ENCODE data around the gene PSMF1.

The PSMF1 gene

GRCh38 chr20:1187605-1188171 lies 69.3 kb downstream of the PSMF1 start:
- Histone ChIP-seq H3K27me3 (ENCODE audit: control insufficient read depth, insufficient read depth, low read length) (peaks cover 13% of the 10 kb centered on the region), H3K27ac (ENCODE audit: low read length) (no peak overlapping the region)
- DNase-seq (ENCODE audit: low read depth, low spot score) = no peak

DNA sequence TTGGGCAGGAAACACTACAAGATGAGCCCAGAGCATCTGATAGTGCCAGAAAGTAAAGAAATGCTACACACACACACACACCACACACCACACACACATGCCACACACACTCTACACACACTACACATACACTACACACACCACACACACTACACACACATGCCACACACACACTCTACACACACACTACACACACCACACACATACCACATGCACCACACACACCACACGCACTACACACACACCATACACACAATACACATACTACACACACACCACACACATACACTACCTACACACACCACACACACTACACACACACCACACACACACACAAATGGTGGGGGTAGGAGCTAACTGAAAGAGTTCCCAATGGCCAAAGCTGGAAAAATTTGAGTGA lies 69.9 kb downstream of the PSMF1 start:
- Histone ChIP-seq H3K4me3 (ENCODE audit: low read length) (no peak overlapping the region), H3K36me3 (ENCODE audit: control insufficient read depth, insufficient read depth, low read length) (no peaks in the 10 kb centered on the region), H3K27ac (ENCODE audit: low read length) (no peak overlapping the region), H3K27me3 (ENCODE audit: control insufficient read depth, insufficient read depth, low read length) (peaks cover 13% of the 10 kb centered on the region), H3K4me1 (ENCODE audit: control insufficient read depth, insufficient read depth, low read length) (peaks cover 5% of the 10 kb centered on the region), H3K9me3 (ENCODE audit: control insufficient read depth, insufficient read depth, low read length) (no peaks in the 10 kb centered on the region)
- DNase-seq (ENCODE audit: low read depth, low spot score) = no peak
- WGBS (ENCODE audit: insufficient coverage, insufficient read length) = 100% methylated on average over 1 of the region's 1 CpG

More at GRCh38 chr20:1187605-1188171, 69.3 kb downstream of the PSMF1 start:
- WGBS (ENCODE audit: insufficient coverage, insufficient read length) = no CpG with 5 or more reads among the region's 4 CpGs
- no peaks in the 10 kb centered on the region for H3K36me3 ChIP-seq (ENCODE audit: control insufficient read depth, insufficient read depth, low read length)
- H3K9me3 ChIP-seq (ENCODE audit: control insufficient read depth, insufficient read depth, low read length) = no peaks in the 10 kb centered on the region
- peaks cover 5% of the 10 kb centered on the region for H3K4me1 ChIP-seq (ENCODE audit: control insufficient read depth, insufficient read depth, low read length)
- H3K4me3 ChIP-seq (ENCODE audit: low read length) = no peak overlapping the region

- Histone ChIP-seq H3K4me1 (ENCODE audit: control insufficient read depth, insufficient read depth, low read length) (peaks cover 5% of the 10 kb centered on the region), H3K9me3 (ENCODE audit: control insufficient read depth, insufficient read depth, low read length) (no peaks in the 10 kb centered on the region), H3K36me3 (ENCODE audit: control insufficient read depth, insufficient read depth, low read length) (no peaks in the 10 kb centered on the region), H3K4me3 (ENCODE audit: low read length) (no peak overlapping the region), H3K27ac (ENCODE audit: low read length) (no peak overlapping the region), H3K27me3 (ENCODE audit: control insufficient read depth, insufficient read depth, low read length) (peaks cover 1% of the 10 kb centered on the region; the same call in 1 of the 2 replicates)
- WGBS (ENCODE audit: insufficient coverage, insufficient read length) = 100% methylated on average over 1 of the region's 1 CpG
- DNase-seq (ENCODE audit: low read depth, low spot score) = no peak
These were observed 71.4 kb downstream of the PSMF1 start for GRCh38 chr20:1189827-1190226.

DNA sequence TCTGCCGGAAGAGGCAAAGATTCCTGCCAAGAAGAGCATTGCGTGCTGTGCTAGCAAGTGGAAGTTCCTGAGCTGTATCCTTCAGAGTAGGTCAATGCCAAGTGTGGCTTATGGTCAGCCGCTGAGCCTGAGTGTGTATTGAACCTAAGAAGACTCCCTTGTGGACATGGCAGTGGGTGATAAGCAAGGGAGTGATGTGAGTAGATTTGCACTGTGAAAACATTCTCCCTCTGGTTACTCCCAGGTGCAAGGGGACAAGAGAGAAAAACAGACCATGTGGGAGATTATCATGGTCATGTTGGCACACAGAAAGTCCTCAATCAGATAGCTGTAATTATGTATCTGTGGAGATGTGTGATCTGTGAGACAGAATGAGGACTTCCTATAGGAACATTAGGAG lies 72.4 kb downstream of the PSMF1 start:
- no peaks in the 10 kb centered on the region for H3K36me3 ChIP-seq (ENCODE audit: control insufficient read depth, insufficient read depth, low read length)
- H3K27me3 ChIP-seq (ENCODE audit: control insufficient read depth, insufficient read depth, low read length) = peaks cover 1% of the 10 kb centered on the region; the same call in 1 of the 2 replicates
- no peak overlapping the region for H3K27ac ChIP-seq (ENCODE audit: low read length)
- DNase-seq (ENCODE audit: low read depth, low spot score) = no peak
- H3K4me1 ChIP-seq (ENCODE audit: control insufficient read depth, insufficient read depth, low read length) = peaks cover 5% of the 10 kb centered on the region
- H3K4me3 ChIP-seq (ENCODE audit: low read length) = no peak overlapping the region
- WGBS (ENCODE audit: insufficient coverage, insufficient read length) = no CpG with 5 or more reads among the region's 3 CpGs
- no peaks in the 10 kb centered on the region for H3K9me3 ChIP-seq (ENCODE audit: control insufficient read depth, insufficient read depth, low read length)

DNA sequence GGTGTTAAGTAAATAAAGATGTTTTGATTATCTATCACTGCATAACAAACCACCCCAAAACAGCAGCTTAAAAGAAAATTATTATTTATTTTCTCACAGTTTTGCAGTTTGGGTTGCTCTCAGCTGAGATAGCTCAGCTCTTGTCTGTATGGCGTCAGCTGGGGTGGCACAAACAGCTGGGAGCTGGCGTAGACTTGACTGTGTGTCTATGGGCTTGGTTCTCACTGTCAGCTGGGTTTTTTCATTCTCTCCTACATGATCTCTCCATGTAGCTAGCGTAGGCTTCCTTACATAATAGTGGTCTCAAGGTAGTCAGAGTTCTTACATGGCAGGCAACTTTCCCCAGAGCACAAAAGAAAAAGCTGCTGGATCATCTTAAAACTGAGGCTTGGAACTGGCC lies 72.9 kb downstream of the PSMF1 start:
- no peaks in the 10 kb centered on the region for H3K36me3 ChIP-seq (ENCODE audit: control insufficient read depth, insufficient read depth, low read length)
- no peak overlapping the region for H3K27ac ChIP-seq (ENCODE audit: low read length)
- no CpG with 5 or more reads among the region's 3 CpGs for WGBS (ENCODE audit: insufficient coverage, insufficient read length)
- DNase-seq (ENCODE audit: low read depth, low spot score) = no peak
- no peaks in the 10 kb centered on the region for H3K9me3 ChIP-seq (ENCODE audit: control insufficient read depth, insufficient read depth, low read length)
- peaks cover 4% of the 10 kb centered on the region for H3K4me1 ChIP-seq (ENCODE audit: control insufficient read depth, insufficient read depth, low read length)
- H3K27me3 ChIP-seq (ENCODE audit: control insufficient read depth, insufficient read depth, low read length) = peaks cover 1% of the 10 kb centered on the region; the same call in 1 of the 2 replicates
- H3K4me3 ChIP-seq (ENCODE audit: low read length) = no peak overlapping the region

GRCh38 chr20:1195226-1195625 lies 76.8 kb downstream of the PSMF1 start:
- no peak for DNase-seq (ENCODE audit: low read depth, low spot score)
- H3K4me3 ChIP-seq (ENCODE audit: low read length) = no peak overlapping the region
- H3K27me3 ChIP-seq (ENCODE audit: control insufficient read depth, insufficient read depth, low read length) = peaks cover 1% of the 10 kb centered on the region; the same call in 1 of the 2 replicates
- H3K27ac ChIP-seq (ENCODE audit: low read length) = no peak overlapping the region
- no peaks in the 10 kb centered on the region for H3K36me3 ChIP-seq (ENCODE audit: control insufficient read depth, insufficient read depth, low read length)
- no peaks in the 10 kb centered on the region for H3K4me1 ChIP-seq (ENCODE audit: control insufficient read depth, insufficient read depth, low read length)
- H3K9me3 ChIP-seq (ENCODE audit: control insufficient read depth, insufficient read depth, low read length) = no peaks in the 10 kb centered on the region
- no CpG with 5 or more reads among the region's 1 CpG for WGBS (ENCODE audit: insufficient coverage, insufficient read length)

GRCh38 chr20:1196634-1197033 lies 78.2 kb downstream of the PSMF1 start:
- H3K4me1 ChIP-seq (ENCODE audit: control insufficient read depth, insufficient read depth, low read length) = no peaks in the 10 kb centered on the region
- H3K27ac ChIP-seq (ENCODE audit: low read length) = no peak overlapping the region
- DNase-seq (ENCODE audit: low read depth, low spot score) = no peak
- no peak overlapping the region for H3K4me3 ChIP-seq (ENCODE audit: low read length)
- H3K27me3 ChIP-seq (ENCODE audit: control insufficient read depth, insufficient read depth, low read length) = no peaks in the 10 kb centered on the region
- no peaks in the 10 kb centered on the region for H3K36me3 ChIP-seq (ENCODE audit: control insufficient read depth, insufficient read depth, low read length)
- H3K9me3 ChIP-seq (ENCODE audit: control insufficient read depth, insufficient read depth, low read length) = no peaks in the 10 kb centered on the region
- WGBS (ENCODE audit: insufficient coverage, insufficient read length) = no CpG with 5 or more reads among the region's 2 CpGs

DNA sequence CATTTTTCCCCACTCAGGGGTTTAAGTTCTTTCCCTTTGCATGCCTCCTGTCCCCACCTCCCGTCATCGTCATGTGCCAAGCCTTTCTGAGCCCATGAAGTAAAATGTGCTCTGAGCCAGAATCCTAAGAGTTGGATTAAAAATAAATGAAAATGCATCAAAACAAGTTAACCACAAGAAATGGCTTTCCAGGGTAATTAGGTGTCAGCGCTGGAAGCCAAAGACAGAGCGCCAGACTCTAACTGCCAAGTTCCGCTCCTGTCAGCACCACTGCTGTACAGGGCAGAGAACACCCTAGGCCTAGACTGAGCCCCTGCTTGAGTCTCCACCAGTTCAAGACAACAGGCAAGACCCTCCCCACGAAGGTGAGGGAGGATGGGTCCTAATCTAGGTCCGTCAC lies 79.4 kb downstream of the PSMF1 start:
- no peak overlapping the region for H3K27ac ChIP-seq (ENCODE audit: low read length)
- H3K4me1 ChIP-seq (ENCODE audit: control insufficient read depth, insufficient read depth, low read length) = no peaks in the 10 kb centered on the region
- no peak for DNase-seq (ENCODE audit: low read depth, low spot score)
- WGBS (ENCODE audit: insufficient coverage, insufficient read length) = no CpG with 5 or more reads among the region's 7 CpGs
- no peaks in the 10 kb centered on the region for H3K36me3 ChIP-seq (ENCODE audit: control insufficient read depth, insufficient read depth, low read length)
- H3K4me3 ChIP-seq (ENCODE audit: low read length) = no peak overlapping the region
- no peaks in the 10 kb centered on the region for H3K27me3 ChIP-seq (ENCODE audit: control insufficient read depth, insufficient read depth, low read length)
- H3K9me3 ChIP-seq (ENCODE audit: control insufficient read depth, insufficient read depth, low read length) = no peaks in the 10 kb centered on the region

- H3K36me3 ChIP-seq (ENCODE audit: control insufficient read depth, insufficient read depth, low read length) = no peaks in the 10 kb centered on the region
- no peaks in the 10 kb centered on the region for H3K4me1 ChIP-seq (ENCODE audit: control insufficient read depth, insufficient read depth, low read length)
- H3K4me3 ChIP-seq (ENCODE audit: low read length) = no peak overlapping the region
- no peaks in the 10 kb centered on the region for H3K27me3 ChIP-seq (ENCODE audit: control insufficient read depth, insufficient read depth, low read length)
- no peak overlapping the region for H3K27ac ChIP-seq (ENCODE audit: low read length)
- DNase-seq (ENCODE audit: low read depth, low spot score) = no peak
- no peaks in the 10 kb centered on the region for H3K9me3 ChIP-seq (ENCODE audit: control insufficient read depth, insufficient read depth, low read length)
- no CpG with 5 or more reads among the region's 5 CpGs for WGBS (ENCODE audit: insufficient coverage, insufficient read length)
These were observed 80.3 kb downstream of the PSMF1 start for GRCh38 chr20:1198751-1199150.

DNA sequence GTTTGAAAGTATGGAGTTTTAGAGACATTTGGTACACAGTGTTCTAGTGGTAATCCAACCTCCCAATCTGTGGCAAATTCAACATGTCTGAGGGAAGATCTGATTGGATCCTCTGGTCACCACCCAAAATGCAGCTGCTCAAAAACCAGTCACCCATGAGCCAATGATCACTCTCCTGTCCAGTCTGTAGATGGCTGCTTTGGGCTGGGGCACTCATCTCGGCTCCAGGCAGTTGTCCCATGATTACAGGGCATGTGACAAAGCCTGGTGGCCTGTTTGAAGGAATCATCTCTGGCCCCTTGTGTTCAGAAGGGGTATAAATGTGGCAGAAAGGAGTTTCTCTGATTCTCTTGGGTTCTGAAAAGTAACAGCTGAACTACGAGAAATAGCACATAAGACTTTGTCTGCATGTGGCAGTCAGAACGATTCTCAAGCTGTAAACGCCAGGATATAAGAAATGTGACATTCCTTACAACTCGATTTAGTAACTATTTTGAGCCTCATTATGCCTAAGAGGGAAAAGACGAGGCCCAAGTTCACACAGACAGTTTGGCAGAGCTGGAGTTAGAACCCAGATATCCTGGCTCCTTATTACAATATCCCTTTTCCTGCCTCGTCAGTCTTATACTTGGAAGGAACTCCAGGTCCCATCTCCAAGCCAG lies 80.9 kb downstream of the PSMF1 start:
- Histone ChIP-seq H3K9me3 (ENCODE audit: control insufficient read depth, insufficient read depth, low read length) (no peaks in the 10 kb centered on the region), H3K4me1 (ENCODE audit: control insufficient read depth, insufficient read depth, low read length) (no peaks in the 10 kb centered on the region), H3K36me3 (ENCODE audit: control insufficient read depth, insufficient read depth, low read length) (no peaks in the 10 kb centered on the region), H3K4me3 (ENCODE audit: low read length) (no peak overlapping the region), H3K27me3 (ENCODE audit: control insufficient read depth, insufficient read depth, low read length) (no peaks in the 10 kb centered on the region), H3K27ac (ENCODE audit: low read length) (no peak overlapping the region)
- no CpG with 5 or more reads among the region's 7 CpGs for WGBS (ENCODE audit: insufficient coverage, insufficient read length)
- no peak for DNase-seq (ENCODE audit: low read depth, low spot score)

DNA sequence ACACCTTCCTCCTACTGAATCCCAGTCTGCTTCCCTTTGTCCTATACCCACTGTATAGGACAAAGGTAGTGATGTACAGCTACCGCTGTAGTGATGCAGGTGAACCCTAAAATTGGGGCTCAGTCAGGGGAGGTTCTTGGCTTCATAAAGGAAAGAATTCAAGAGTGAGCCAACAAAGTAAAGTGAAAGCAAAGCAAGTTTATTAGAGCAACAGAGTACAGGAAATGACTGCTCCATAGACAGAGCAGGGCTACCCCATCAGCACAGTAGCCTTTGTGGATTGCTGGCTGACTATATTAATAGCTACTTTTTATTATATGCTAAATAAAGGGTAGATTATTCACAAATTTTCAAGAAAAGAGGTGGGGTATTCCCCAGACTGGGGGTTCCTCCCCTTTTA lies 81.6 kb downstream of the PSMF1 start:
- H3K4me3 ChIP-seq (ENCODE audit: low read length) = no peak overlapping the region
- WGBS (ENCODE audit: insufficient coverage, insufficient read length) = no CpG with 5 or more reads among the region's 1 CpG
- no peaks in the 10 kb centered on the region for H3K27me3 ChIP-seq (ENCODE audit: control insufficient read depth, insufficient read depth, low read length)
- DNase-seq (ENCODE audit: low read depth, low spot score) = no peak
- H3K4me1 ChIP-seq (ENCODE audit: control insufficient read depth, insufficient read depth, low read length) = no peaks in the 10 kb centered on the region
- no peaks in the 10 kb centered on the region for H3K9me3 ChIP-seq (ENCODE audit: control insufficient read depth, insufficient read depth, low read length)
- H3K36me3 ChIP-seq (ENCODE audit: control insufficient read depth, insufficient read depth, low read length) = no peaks in the 10 kb centered on the region
- H3K27ac ChIP-seq (ENCODE audit: low read length) = no peak overlapping the region
